Neuron (in vitro differentiated cells): Measurements from ENCODE around the gene GABRB2.

Experiments
- H2AFZ ChIP-seq: one replicate; pipeline ENCODE4 v1.6.1; 2013; ENCODE audit warnings: low read depth, mild to moderate bottlenecking, inconsistent platforms, low read length, moderate library complexity
- H3K27me3 ChIP-seq: one replicate; pipeline ENCODE4 v1.6.1; 2013; ENCODE audit warnings: low read length; ENCODE audit not compliant: insufficient read depth
- H3K36me3 ChIP-seq: one replicate; pipeline ENCODE4 v1.6.1; 2013; ENCODE audit warnings: low read length; ENCODE audit not compliant: insufficient read depth
- H3K4me1 ChIP-seq: one replicate; pipeline ENCODE4 v1.6.1; 2013; ENCODE audit warnings: low read length; ENCODE audit not compliant: insufficient read depth
- H3K4me3 ChIP-seq: 2 replicates; pipeline ENCODE4 v1.5.1; 2013; ENCODE audit warnings: mild to moderate bottlenecking, low read length, moderate library complexity
- H3K9me3 ChIP-seq: one replicate; pipeline ENCODE4 v1.6.1; 2013; ENCODE audit warnings: low read length

The GABRB2 gene

GRCh38 chr5:161546470-161547301, at the start of gene GABRB2:
GABRB2 (minus strand) TSS chr5:161546725; CDS start chr5:161546643, 82 bp downstream.
- Histone ChIP-seq H3K36me3 (no peaks in the 10 kb centered on the region), H3K9me3 (no peaks in the 10 kb centered on the region), H3K4me1 (peaks cover 14% of the 10 kb centered on the region), H3K4me3 (peak within 1 kb of the TSS; percentile 38), H3K27me3 (peaks cover 43% of the 10 kb centered on the region), H2AFZ (peak within 1 kb of the TSS; percentile 29)

GRCh38 chr5:161585798-161586197, 39.3 kb upstream of the GABRB2 start:
- H2AFZ ChIP-seq = no peak overlapping the region
- H3K9me3 ChIP-seq = no peaks in the 10 kb centered on the region
- no peak overlapping the region for H3K4me3 ChIP-seq
- no peaks in the 10 kb centered on the region for H3K36me3 ChIP-seq
- H3K4me1 ChIP-seq = no peaks in the 10 kb centered on the region
- H3K27me3 ChIP-seq = no peaks in the 10 kb centered on the region

- Histone ChIP-seq H3K36me3 (no peaks in the 10 kb centered on the region), H3K4me1 (no peaks in the 10 kb centered on the region), H3K4me3 (no peak overlapping the region), H3K9me3 (no peaks in the 10 kb centered on the region), H2AFZ (no peak overlapping the region), H3K27me3 (no peaks in the 10 kb centered on the region)
Measured at GRCh38 chr5:161580621-161581020, 34.1 kb upstream of the GABRB2 start.

GRCh38 chr5:161572914-161573313, 26.4 kb upstream of the GABRB2 start:
- no peaks in the 10 kb centered on the region for H3K36me3 ChIP-seq

GRCh38 chr5:161566081-161566480, 19.6 kb upstream of the GABRB2 start:
- Histone ChIP-seq H2AFZ (no peak overlapping the region), H3K4me1 (no peaks in the 10 kb centered on the region), H3K9me3 (no peaks in the 10 kb centered on the region), H3K36me3 (no peaks in the 10 kb centered on the region), H3K4me3 (no peak overlapping the region), H3K27me3 (no peaks in the 10 kb centered on the region)

More at GRCh38 chr5:161572914-161573313, 26.4 kb upstream of the GABRB2 start:
- H3K27me3 ChIP-seq = no peaks in the 10 kb centered on the region
- H3K4me1 ChIP-seq = no peaks in the 10 kb centered on the region
- no peaks in the 10 kb centered on the region for H3K9me3 ChIP-seq
- H3K4me3 ChIP-seq = no peak overlapping the region
- H2AFZ ChIP-seq = no peak overlapping the region

- Histone ChIP-seq H3K9me3 (no peaks in the 10 kb centered on the region), H3K4me3 (no peak overlapping the region), H2AFZ (no peak overlapping the region), H3K4me1 (no peaks in the 10 kb centered on the region), H3K36me3 (no peaks in the 10 kb centered on the region), H3K27me3 (no peaks in the 10 kb centered on the region)
Measured at GRCh38 chr5:161562446-161562845, 15.9 kb upstream of the GABRB2 start.

GRCh38 chr5:161549106-161549505, 2.6 kb upstream of the GABRB2 start:
- Histone ChIP-seq H3K4me1 (peaks cover 14% of the 10 kb centered on the region), H3K36me3 (no peaks in the 10 kb centered on the region), H3K9me3 (no peaks in the 10 kb centered on the region), H3K27me3 (peaks cover 43% of the 10 kb centered on the region), H2AFZ (no peak overlapping the region), H3K4me3 (no peak overlapping the region)

GRCh38 chr5:161548487-161549094, 2.1 kb upstream of the GABRB2 start:
- peaks cover 43% of the 10 kb centered on the region for H3K27me3 ChIP-seq
- no peak overlapping the region for H3K4me3 ChIP-seq
- H3K4me1 ChIP-seq = peaks cover 14% of the 10 kb centered on the region
- H3K36me3 ChIP-seq = no peaks in the 10 kb centered on the region
- no peak overlapping the region for H2AFZ ChIP-seq
- no peaks in the 10 kb centered on the region for H3K9me3 ChIP-seq

GRCh38 chr5:161547738-161548486, 1.4 kb upstream of the GABRB2 start:
- H3K9me3 ChIP-seq = no peaks in the 10 kb centered on the region
- peaks cover 14% of the 10 kb centered on the region for H3K4me1 ChIP-seq
- peak overlapping the region; percentile 29 for H2AFZ ChIP-seq
- H3K27me3 ChIP-seq = peaks cover 43% of the 10 kb centered on the region
- H3K4me3 ChIP-seq = peak overlapping the region; percentile 2
- no peaks in the 10 kb centered on the region for H3K36me3 ChIP-seq

GRCh38 chr5:161547406-161547737, 847 bp upstream of the GABRB2 start:
- H3K36me3 ChIP-seq = no peaks in the 10 kb centered on the region
- H3K9me3 ChIP-seq = no peaks in the 10 kb centered on the region
- H3K4me3 ChIP-seq = peak overlapping the region; percentile 2
- peaks cover 14% of the 10 kb centered on the region for H3K4me1 ChIP-seq
- peak overlapping the region; percentile 29 for H2AFZ ChIP-seq
- H3K27me3 ChIP-seq = peaks cover 43% of the 10 kb centered on the region

GRCh38 chr5:161546095-161546469, 443 bp downstream of the GABRB2 start:
- Histone ChIP-seq H3K4me3 (no peak overlapping the region), H3K27me3 (peaks cover 43% of the 10 kb centered on the region)

GRCh38 chr5:161545344-161546094, 1.0 kb downstream of the GABRB2 start:
- H3K4me3 ChIP-seq = no peak overlapping the region
- H3K27me3 ChIP-seq = peaks cover 43% of the 10 kb centered on the region
- peaks cover 14% of the 10 kb centered on the region for H3K4me1 ChIP-seq
- H3K9me3 ChIP-seq = no peaks in the 10 kb centered on the region
- no peak overlapping the region for H2AFZ ChIP-seq
- H3K36me3 ChIP-seq = no peaks in the 10 kb centered on the region

More at GRCh38 chr5:161546095-161546469, 443 bp downstream of the GABRB2 start:
- Histone ChIP-seq H3K36me3 (no peaks in the 10 kb centered on the region), H3K9me3 (no peaks in the 10 kb centered on the region), H3K4me1 (peaks cover 14% of the 10 kb centered on the region), H2AFZ (no peak overlapping the region)
